Esophagus muscularis mucosa (tissue), 4 donors: Measurements from ENCODE around the gene ZNF471. TPM values are rescaled to one million over a fixed set of nuclear protein-coding genes. Genes with fewer than 3 reads are reported as not detected.

Source experiments
- DNase-seq: peaks from one replicate; pipeline ENCODE4 v3.0.0-alpha.2; 2017; ENCODE audit errors: extremely low spot score
- H3K27ac ChIP-seq, 4 donors: fragments of 200-600 bp; sonication (generic); replicated peaks in 1 of 4; 1 replicate in 3 of 4; 2 replicates in 1 of 4; pipeline ENCODE4 v1.5.1; 2016 to 2019; ENCODE audit warnings: mild to moderate bottlenecking in 1 of 4
- H3K27me3 ChIP-seq, 4 donors: fragments of 200-600 bp; sonication (generic); one replicate each; pipeline versions ENCODE4 v1.5.1 to v1.6.0; 2016 to 2019
- H3K36me3 ChIP-seq, 4 donors: fragments of 200-600 bp; sonication (generic); one replicate each; pipeline ENCODE4 v1.5.1; 2016 to 2019
- H3K4me1 ChIP-seq, 4 donors: fragments of 200-600 bp; sonication (generic); one replicate each; pipeline ENCODE4 v1.5.1; 2016 to 2019
- H3K4me3 ChIP-seq, 4 donors: fragments of 200-600 bp; sonication (generic); 1 replicate in 2 of 4; 2 replicates in 2 of 4; pipeline ENCODE4 v1.5.1; 2016 to 2019; ENCODE audit warnings: mild to moderate bottlenecking in 4 of 4, moderate library complexity in 1 of 4
- H3K9me3 ChIP-seq, 4 donors: fragments of 200-600 bp; sonication (generic); 1 replicate in 3 of 4; 2 replicates in 1 of 4; pipeline ENCODE4 v1.5.1; 2016 to 2019
- CTCF ChIP-seq, 3 experiments: fragments of 200-600 bp in 2 of 3; fragments of 450-650 bp in 1 of 3; sonication (generic) in 2 of 3; IDR thresholded peaks; one replicate each; pipeline ENCODE4 v1.5.1; 2017 to 2019; ENCODE audit warnings: antibody characterized with exemption in 3 of 3, mild to moderate bottlenecking in 2 of 3, moderate library complexity in 1 of 3
- EP300 ChIP-seq: sonication (generic); formaldehyde crosslinking; IDR thresholded peaks from one replicate; pipeline ENCODE4 v1.6.1; 2017; ENCODE audit warnings: antibody characterized with exemption
- POLR2A ChIP-seq: fragments of 450-650 bp; IDR thresholded peaks from one replicate; pipeline ENCODE4 v1.6.1; 2017; ENCODE audit warnings: antibody characterized with exemption, moderate library complexity, mild to moderate bottlenecking, low read depth
- POLR2AphosphoS5 ChIP-seq, 2 donors: sonication (generic); formaldehyde crosslinking; IDR thresholded peaks; one replicate each; pipeline ENCODE4 v1.6.1; 2017; ENCODE audit warnings: antibody characterized with exemption in 2 of 2
- WGBS: methylation state at CpG from one replicate; pipeline ENCODE4 v1.1.5; 2018; 5-methylcytosine and 5-hydroxymethylcytosine counted together
- intact Hi-C: fragments of 100-400 bp; cut with DNase I; formaldehyde crosslinking; loops from one replicate; pipeline ENCODE4 v1.15.1; 2023
- total RNA-seq, 4 donors: library from RNA; depleted of rRNA; stranded (reverse); fragments of >200 nt; gene quantifications; one replicate each; pipeline versions ENCODE4 v1.1.0 to v1.2.1, GENCODE V29; 2016

The ZNF471 gene
- 10 to 100 TPM in 3 of 4 donors, 1 to 10 TPM in 1; 8.6 to 11.2 (median 10.9) TPM for total RNA-seq

- Histone ChIP-seq H3K4me1 (peaks cover 11 to 16% (median 14%) of the 10 kb centered on the region in 4 donors), H3K9me3 (peaks cover 0 to under 1% (median under 1%) of the 10 kb centered on the region in 4 donors), H3K27me3 (no peaks in the 10 kb centered on the region), H3K36me3 (peaks cover under 1 to 13% (median 7%) of the 10 kb centered on the region in 4 donors), H3K27ac (peak within 1 kb of the TSS; percentile 95 to 97 (median 96)), H3K4me3 (peak within 1 kb of the TSS; percentile 66 to 86 (median 82))
- 1% methylated on average over 25 of the region's 74 CpGs for WGBS
- peak; percentile 98 for DNase-seq
- TF ChIP-seq POLR2A (no peak), POLR2AphosphoS5 (IDR thresholded peaks at IDR 0.05) (peak; percentile 61 to 87)
- intact Hi-C loops: loop anchor here (10.0 kb wide), 1 partner anchor 167 kb away; the partner anchor contains the start of gene ZNF835
These were observed at the start of gene ZNF471 for GRCh38 chr19:56507446-56508289. TSS of gene ZNF471 (plus strand) at chr19:56507855. CDS start at chr19:56511572, 3,717 bp downstream.

GRCh38 chr19:56474308-56474707 is 33.3 kb upstream of the ZNF471 start:
- H3K4me1 ChIP-seq: peaks cover 16 to 25% (median 21%) of the 10 kb centered on the region in 4 donors
- 73% methylated on average over 2 of the region's 3 CpGs for WGBS
- intact Hi-C loops: no loop called here
- no peaks in the 10 kb centered on the region for H3K27me3 ChIP-seq
- DNase-seq: no peak
- peaks cover 0 to 33% (median 11%) of the 10 kb centered on the region in 4 donors for H3K9me3 ChIP-seq
- H3K27ac ChIP-seq: no peak overlapping the region
- no peak overlapping the region for H3K4me3 ChIP-seq
- H3K36me3 ChIP-seq: peaks cover 15 to 34% (median 21%) of the 10 kb centered on the region in 4 donors
- no peak for TF ChIP-seq POLR2A
- no peak for TF ChIP-seq EP300
- TF ChIP-seq POLR2AphosphoS5 (IDR thresholded peaks at IDR 0.05): no peak
- TF ChIP-seq CTCF (IDR thresholded peaks at IDR 0.05): no peak

GRCh38 chr19:56476093-56476492 is 31.6 kb upstream of the ZNF471 start:
- WGBS: 87% methylated on average over 9 of the region's 10 CpGs
- Histone ChIP-seq H3K9me3 (peaks cover 0 to 20% (median 10%) of the 10 kb centered on the region in 4 donors), H3K36me3 (peaks cover 8 to 24% (median 10%) of the 10 kb centered on the region in 4 donors), H3K4me1 (peaks cover 20 to 31% (median 23%) of the 10 kb centered on the region in 4 donors), H3K27ac (no peak overlapping the region), H3K4me3 (peak overlapping the region in 1 of 4 donors; percentile 66), H3K27me3 (no peaks in the 10 kb centered on the region)
- intact Hi-C loops: loop anchor here (5.0 kb wide), 1 partner anchor 36 kb away; no protein-coding TSS in a partner anchor
- no peak for DNase-seq
- no peak for TF ChIP-seq CTCF (IDR thresholded peaks at IDR 0.05)
- TF ChIP-seq POLR2A: no peak

GRCh38 chr19:56476651-56477428 is 30.8 kb upstream of the ZNF471 start, which contains the start of gene ZNF667:
TSS of gene ZNF667 (minus strand) at chr19:56477345. CDS start at chr19:56462370, 14,975 bp downstream.
- peak within 1 kb of the TSS; percentile 75 to 88 (median 86) for H3K27ac ChIP-seq
- TF ChIP-seq POLR2AphosphoS5 (IDR thresholded peaks at IDR 0.05) (no peak), CTCF (IDR thresholded peaks at IDR 0.05) (no peak), EP300 (no peak), POLR2A (no peak)
- H3K36me3 ChIP-seq: peaks cover under 1 to 18% (median 3%) of the 10 kb centered on the region in 4 donors
- WGBS: under 1% methylated on average over 42 of the region's 69 CpGs
- H3K4me3 ChIP-seq: peak within 1 kb of the TSS; percentile 63 to 88 (median 76)
- intact Hi-C loops: loop anchor here (5.0 kb wide), 1 partner anchor 35 kb away; no protein-coding TSS in a partner anchor
- H3K9me3 ChIP-seq: peaks cover 0 to 17% (median 8%) of the 10 kb centered on the region in 4 donors
- no peak for DNase-seq
- peaks cover 20 to 31% (median 23%) of the 10 kb centered on the region in 4 donors for H3K4me1 ChIP-seq
- no peaks in the 10 kb centered on the region for H3K27me3 ChIP-seq
